Mucosa of stomach (tissue), 1 donor: ENCODE data around the gene RPS6KA3.

Experiments used
- H3K27me3 ChIP-seq: one replicate; pipeline ENCODE4 v1.7.0; 2013; ENCODE audit warnings: mild to moderate bottlenecking, low read length; ENCODE audit not compliant: control insufficient read depth, insufficient read depth
- H3K36me3 ChIP-seq: one replicate; pipeline ENCODE4 v1.7.0; 2013; ENCODE audit warnings: low read length; ENCODE audit not compliant: control insufficient read depth, insufficient read depth
- H3K4me1 ChIP-seq: one replicate; pipeline ENCODE4 v1.7.0; 2013; ENCODE audit warnings: mild to moderate bottlenecking, low read length; ENCODE audit not compliant: control insufficient read depth, insufficient read depth
- H3K4me3 ChIP-seq: one replicate; pipeline ENCODE4 v1.7.0; 2013; ENCODE audit warnings: low read length
- H3K9ac ChIP-seq: one replicate; pipeline ENCODE4 v1.7.0; 2013; ENCODE audit warnings: mild to moderate bottlenecking, low read length, moderate library complexity
- H3K9me3 ChIP-seq: one replicate; pipeline ENCODE4 v1.7.0; 2013; ENCODE audit warnings: mild to moderate bottlenecking, low read length, moderate library complexity; ENCODE audit not compliant: control insufficient read depth
- donor health status: Pancreatic carcinoma.

The RPS6KA3 gene

DNA sequence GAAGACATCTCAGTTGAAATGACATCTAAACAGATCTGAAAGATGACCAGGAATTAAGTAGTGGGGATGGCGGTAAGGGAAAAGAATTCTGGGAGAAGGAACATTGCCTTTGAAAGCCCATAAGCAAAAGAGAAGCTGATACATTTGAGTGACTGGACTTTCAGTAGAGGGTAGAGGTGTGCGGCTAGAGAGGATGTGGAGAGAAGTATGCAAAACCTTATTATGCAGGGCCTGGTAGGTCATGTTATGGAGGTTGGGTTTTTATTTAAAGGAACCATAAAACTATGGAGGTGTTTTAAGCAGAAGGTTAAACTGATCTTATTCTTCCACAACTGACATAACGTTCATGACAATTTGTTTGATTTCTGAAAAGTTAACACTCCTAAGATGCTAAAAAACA is 36.3 kb downstream of the RPS6KA3 start:
- H3K36me3 ChIP-seq, result no peaks in the 10 kb centered on the region
- H3K9ac ChIP-seq, result no peak overlapping the region
- no peaks in the 10 kb centered on the region for H3K27me3 ChIP-seq
- no peak overlapping the region for H3K4me3 ChIP-seq
- H3K9me3 ChIP-seq, result no peaks in the 10 kb centered on the region
- no peaks in the 10 kb centered on the region for H3K4me1 ChIP-seq

DNA sequence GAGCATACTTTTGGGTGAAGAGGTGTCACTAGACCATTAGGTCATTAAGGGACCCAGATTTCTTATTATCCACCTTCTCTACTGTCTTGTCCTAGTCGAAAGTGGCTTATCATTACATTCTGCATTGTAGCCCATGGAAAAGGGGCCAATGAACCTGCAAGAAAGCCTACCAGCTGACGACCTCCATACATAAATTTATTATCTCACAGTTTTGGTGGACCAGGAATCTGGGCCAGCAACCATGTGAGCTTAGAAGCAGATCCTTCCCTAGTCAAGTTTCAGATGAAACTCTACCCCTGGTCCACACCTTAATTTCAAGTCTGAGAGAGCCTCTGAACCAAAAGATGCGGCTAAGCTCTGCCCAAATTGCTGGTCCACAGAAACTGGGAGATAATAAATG is 37.6 kb downstream of the RPS6KA3 start:
- no peak overlapping the region for H3K4me3 ChIP-seq
- H3K4me1 ChIP-seq, result no peaks in the 10 kb centered on the region
- no peak overlapping the region for H3K9ac ChIP-seq
- no peaks in the 10 kb centered on the region for H3K36me3 ChIP-seq
- no peaks in the 10 kb centered on the region for H3K9me3 ChIP-seq
- H3K27me3 ChIP-seq, result no peaks in the 10 kb centered on the region

DNA sequence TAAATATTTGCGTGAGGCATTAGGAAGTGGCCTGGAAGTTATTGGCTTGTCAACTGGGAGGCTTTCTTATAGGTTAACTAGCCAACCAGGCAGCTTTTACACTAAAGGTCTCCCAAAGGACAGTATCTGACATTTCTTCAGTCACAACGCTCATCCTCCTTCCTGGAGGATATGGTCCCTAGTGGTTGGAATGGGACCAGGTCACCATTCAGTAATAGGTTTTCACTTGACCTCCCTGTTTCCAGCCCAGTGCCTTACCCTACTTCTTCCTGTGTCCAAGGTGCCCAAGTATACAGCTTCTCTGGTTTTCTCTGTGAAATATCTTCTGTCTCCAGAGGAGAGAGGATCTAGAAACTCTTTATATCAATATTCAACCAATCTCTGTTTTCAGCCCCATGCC is 38.5 kb downstream of the RPS6KA3 start:
- no peak overlapping the region for H3K4me3 ChIP-seq
- no peaks in the 10 kb centered on the region for H3K4me1 ChIP-seq

DNA sequence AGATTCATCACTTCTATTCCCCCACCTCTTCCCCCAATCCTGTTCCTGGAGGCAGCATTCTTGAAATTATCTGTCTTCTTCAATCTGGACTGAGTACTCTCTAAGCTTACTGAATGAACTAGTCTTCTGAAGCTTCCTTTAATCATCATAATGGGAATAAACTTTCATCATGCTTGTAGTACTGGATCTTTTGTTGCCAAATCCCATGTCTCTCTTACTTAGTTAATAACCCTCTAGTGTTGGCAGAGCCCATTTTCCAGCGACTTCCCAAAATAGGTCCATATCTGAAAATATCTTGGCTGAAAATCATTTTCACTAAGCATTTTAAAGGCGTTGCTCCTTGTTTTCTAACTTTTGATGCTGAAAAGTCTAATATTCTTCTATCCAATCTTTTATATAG is 39.6 kb downstream of the RPS6KA3 start:
- Histone ChIP-seq H3K4me3 (no peak overlapping the region), H3K9ac (no peak overlapping the region), H3K36me3 (no peaks in the 10 kb centered on the region), H3K4me1 (no peaks in the 10 kb centered on the region), H3K9me3 (no peaks in the 10 kb centered on the region), H3K27me3 (no peaks in the 10 kb centered on the region)

More for the DNA sequence above, 38.5 kb downstream of the RPS6KA3 start:
- H3K9me3 ChIP-seq, result no peaks in the 10 kb centered on the region
- no peaks in the 10 kb centered on the region for H3K36me3 ChIP-seq
- H3K9ac ChIP-seq, result no peak overlapping the region
- H3K27me3 ChIP-seq, result no peaks in the 10 kb centered on the region

DNA sequence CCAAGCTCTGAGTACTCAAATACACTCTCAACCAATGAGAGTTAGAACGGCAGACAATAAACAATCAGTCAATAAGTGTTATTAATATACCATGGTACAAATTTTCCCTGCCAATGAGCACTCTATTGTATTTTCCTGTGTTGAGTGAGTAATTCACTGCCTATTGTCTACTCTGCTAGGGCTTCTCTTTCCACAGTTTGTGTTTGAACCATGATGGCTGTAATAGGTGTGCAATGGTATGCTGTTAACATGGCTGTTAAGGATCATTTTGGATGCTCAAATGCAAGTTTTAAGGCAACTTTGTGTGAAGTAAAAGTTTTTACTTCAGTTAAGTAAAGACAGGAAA is 41.2 kb downstream of the RPS6KA3 start:
- Histone ChIP-seq H3K27me3 (no peaks in the 10 kb centered on the region), H3K36me3 (no peaks in the 10 kb centered on the region), H3K4me1 (no peaks in the 10 kb centered on the region), H3K4me3 (no peak overlapping the region), H3K9me3 (no peaks in the 10 kb centered on the region), H3K9ac (no peak overlapping the region)

DNA sequence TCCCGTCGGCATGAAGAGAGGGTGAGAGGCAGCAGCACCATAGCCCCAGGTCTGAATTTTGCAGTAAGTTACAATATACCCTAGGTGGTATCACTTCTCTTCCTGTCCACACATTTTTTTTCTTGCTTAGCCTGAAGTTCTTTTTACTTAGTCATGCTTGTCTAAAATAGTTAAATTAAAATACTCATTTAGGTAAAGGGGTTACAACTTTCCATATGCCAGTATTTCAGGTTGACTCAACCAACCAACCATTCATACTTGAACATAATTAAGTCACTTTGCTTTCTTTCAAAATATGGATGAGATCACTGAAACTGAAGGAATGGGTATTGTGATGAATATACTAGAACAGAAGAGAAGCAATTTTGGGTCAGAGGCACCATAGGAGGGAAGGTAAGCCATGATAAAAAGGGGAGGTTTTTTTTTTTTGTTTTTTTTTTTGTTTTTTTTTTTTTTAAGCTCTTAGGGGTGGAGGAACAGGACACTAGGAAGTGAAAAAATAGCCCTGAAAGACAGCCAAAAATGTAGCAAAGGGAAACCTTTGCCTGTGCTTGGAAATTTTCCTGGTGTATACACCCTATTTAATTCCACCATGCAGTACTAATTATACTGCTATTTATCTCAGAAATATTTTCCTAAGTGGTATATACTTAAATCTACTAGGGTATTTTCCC is 41.8 kb downstream of the RPS6KA3 start:
- Histone ChIP-seq H3K36me3 (no peaks in the 10 kb centered on the region), H3K4me1 (no peaks in the 10 kb centered on the region), H3K27me3 (no peaks in the 10 kb centered on the region), H3K9ac (no peak overlapping the region), H3K9me3 (no peaks in the 10 kb centered on the region), H3K4me3 (no peak overlapping the region)

DNA sequence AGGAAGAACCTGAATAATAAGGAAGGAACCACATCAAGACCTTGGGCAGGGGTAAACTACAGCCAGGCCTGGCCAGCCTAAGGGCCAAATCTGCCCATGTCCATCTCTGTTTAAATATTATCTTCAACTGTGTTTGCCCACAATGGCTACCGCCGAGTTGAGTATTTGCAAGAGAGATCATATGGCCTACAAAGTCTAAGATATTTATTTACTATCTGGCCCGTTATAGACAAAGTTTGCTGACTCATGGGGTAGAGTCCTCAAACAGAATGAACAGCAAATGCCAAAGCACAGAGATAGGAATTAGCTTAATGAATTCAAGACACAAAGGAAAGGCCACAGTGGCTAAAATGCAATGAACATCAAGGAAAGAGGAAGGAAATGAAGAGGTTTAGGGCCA is 44.8 kb downstream of the RPS6KA3 start:
- Histone ChIP-seq H3K36me3 (no peaks in the 10 kb centered on the region), H3K27me3 (no peaks in the 10 kb centered on the region), H3K4me1 (peaks cover 6% of the 10 kb centered on the region), H3K4me3 (no peak overlapping the region), H3K9ac (no peak overlapping the region), H3K9me3 (no peaks in the 10 kb centered on the region)

DNA sequence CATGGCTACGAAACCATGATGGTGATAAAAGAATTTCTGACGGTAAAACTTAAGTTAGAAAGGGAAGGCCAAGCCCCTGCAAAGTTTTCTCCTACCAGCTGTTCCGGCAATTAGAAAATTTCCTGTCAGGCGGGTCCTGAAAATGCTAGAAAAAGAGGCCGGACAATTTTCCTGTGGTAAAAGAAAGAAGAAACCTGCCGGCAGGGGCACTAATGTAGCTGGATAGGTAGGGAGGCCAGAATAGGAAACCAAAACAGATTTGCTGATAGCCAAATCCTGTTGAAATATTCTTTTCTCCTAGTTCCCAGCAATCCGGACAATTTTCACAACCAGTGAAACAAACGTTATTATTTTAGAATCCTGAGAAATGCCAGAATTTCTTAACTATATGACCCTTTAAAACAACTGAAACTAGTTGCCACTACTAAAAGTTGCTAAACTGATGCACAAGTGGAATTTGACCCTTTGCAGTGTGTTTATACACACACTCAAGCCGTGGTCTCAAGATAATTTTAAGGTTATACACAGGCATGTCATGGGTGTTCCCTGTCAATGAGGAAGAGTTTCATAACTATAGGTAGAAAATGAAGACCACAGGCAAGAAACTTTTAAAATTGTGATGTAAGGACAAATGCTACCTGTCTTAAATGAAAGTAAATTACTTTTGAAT is 47.7 kb downstream of the RPS6KA3 start:
- no peak overlapping the region for H3K9ac ChIP-seq
- no peak overlapping the region for H3K4me3 ChIP-seq
- H3K36me3 ChIP-seq, result no peaks in the 10 kb centered on the region
- H3K9me3 ChIP-seq, result no peaks in the 10 kb centered on the region
- peaks cover 13% of the 10 kb centered on the region for H3K4me1 ChIP-seq
- no peaks in the 10 kb centered on the region for H3K27me3 ChIP-seq

DNA sequence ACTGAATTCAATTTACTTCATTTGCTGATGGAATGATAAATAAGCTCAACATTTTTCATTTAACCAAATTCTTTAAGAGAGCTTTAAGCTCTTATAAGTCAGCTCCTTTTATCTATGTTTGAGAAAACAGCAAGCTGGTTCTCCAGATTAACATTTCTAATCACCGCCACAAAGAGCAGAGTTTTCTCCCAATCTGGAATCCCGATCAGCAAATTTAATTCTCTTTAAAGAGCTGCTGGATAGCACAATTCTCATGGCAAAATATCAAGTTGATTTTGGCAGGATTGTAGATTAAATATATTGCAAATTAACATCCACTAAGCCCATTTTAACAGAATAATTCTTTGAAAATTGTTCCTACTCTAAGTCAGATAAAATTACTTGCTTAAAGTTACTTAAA is 48.8 kb downstream of the RPS6KA3 start:
- Histone ChIP-seq H3K9me3 (no peaks in the 10 kb centered on the region), H3K4me3 (no peak overlapping the region), H3K36me3 (no peaks in the 10 kb centered on the region), H3K27me3 (no peaks in the 10 kb centered on the region), H3K9ac (no peak overlapping the region), H3K4me1 (peaks cover 13% of the 10 kb centered on the region)

DNA sequence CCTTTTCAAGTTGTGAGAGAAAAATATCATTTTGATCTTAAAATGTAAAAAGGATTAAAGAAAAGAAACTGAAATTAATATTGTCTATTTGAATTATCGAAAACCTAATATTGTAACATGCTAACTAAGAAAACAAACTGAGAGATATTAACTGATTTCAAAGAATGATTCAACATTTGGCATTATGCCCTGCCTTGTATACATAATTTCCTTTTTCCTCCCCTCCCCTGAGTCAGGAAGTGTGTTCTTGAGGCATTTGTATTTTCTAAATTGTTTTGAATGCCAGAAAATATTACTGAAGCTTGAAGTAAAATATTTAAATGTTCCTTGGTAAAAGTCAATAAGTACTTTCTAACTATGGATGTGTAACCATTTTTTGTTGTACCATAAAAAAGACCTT is 49.4 kb downstream of the RPS6KA3 start:
- no peaks in the 10 kb centered on the region for H3K27me3 ChIP-seq
- H3K9me3 ChIP-seq, result no peaks in the 10 kb centered on the region
- no peak overlapping the region for H3K9ac ChIP-seq
- peaks cover 13% of the 10 kb centered on the region for H3K4me1 ChIP-seq
- H3K36me3 ChIP-seq, result no peaks in the 10 kb centered on the region
- no peak overlapping the region for H3K4me3 ChIP-seq

DNA sequence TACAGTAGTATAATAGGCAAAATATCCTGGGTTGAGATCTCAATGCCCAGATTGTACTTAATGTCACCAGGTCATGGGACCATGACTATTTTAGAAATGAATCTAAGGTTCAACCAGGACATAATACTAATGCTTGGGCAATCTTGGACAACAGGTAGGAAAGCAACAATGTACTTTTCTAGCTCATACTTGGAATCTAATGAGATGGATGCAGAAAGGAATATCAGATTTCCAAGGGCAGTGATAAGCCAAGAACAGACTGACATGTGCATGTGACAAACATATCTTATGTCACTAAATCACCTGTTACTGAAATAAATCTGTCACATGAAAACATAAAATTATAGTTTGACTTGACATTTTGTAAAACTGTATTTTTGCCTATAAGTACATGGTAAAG is 51.1 kb downstream of the RPS6KA3 start:
- no peaks in the 10 kb centered on the region for H3K36me3 ChIP-seq
- no peaks in the 10 kb centered on the region for H3K27me3 ChIP-seq
- peaks cover 13% of the 10 kb centered on the region for H3K4me1 ChIP-seq
- no peak overlapping the region for H3K4me3 ChIP-seq
- H3K9ac ChIP-seq, result no peak overlapping the region
- H3K9me3 ChIP-seq, result no peaks in the 10 kb centered on the region

DNA sequence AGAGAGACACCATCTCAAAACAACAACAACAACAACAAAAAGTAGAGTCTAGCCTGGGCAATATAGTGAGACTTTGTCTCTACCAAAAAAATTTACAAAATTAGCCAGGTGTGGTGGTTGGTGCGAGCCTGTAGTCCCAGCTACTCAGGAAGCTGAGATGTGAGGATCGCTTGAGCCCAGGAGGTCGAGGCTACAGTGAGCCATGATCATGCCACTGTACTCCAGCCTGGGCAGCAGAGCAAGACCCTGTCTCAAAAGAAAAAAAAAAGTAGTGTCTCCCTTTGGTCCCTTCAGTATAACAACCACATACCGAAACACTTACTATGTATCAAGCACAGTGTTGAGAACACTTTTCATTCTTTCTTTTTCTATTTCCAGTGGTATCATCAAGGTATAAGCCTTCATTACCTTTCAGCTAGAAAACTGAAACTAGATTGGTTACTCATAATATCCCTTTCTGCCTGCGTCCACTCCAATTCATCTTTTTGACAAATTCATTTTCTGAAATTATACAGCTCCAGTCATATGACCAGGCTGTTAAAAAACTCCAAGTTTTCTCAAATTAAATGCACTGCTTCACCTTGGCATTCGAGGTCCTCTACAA is 54.1 kb downstream of the RPS6KA3 start:
- Histone ChIP-seq H3K9me3 (no peaks in the 10 kb centered on the region), H3K36me3 (no peaks in the 10 kb centered on the region), H3K27me3 (no peaks in the 10 kb centered on the region), H3K9ac (no peak overlapping the region), H3K4me1 (peaks cover 7% of the 10 kb centered on the region), H3K4me3 (no peak overlapping the region)
